IMR-90 (cell line): Measurements from ENCODE around the gene AZU1.

Source experiments
- BHLHE40 ChIP-seq: fragments of 150-350 bp; IDR thresholded peaks from 2 replicates; pipeline ENCODE4 v1.6.1; 2016; ENCODE audit warnings: mild to moderate bottlenecking, low read depth, low read length
- CTCF ChIP-seq: conservative IDR thresholded peaks from 2 replicates; pipeline ENCODE4 v1.5.1; 2012; ENCODE audit warnings: mild to moderate bottlenecking, low read depth, low read length, improper control_type of control experiment
- RAD21 ChIP-seq: IDR thresholded peaks from 2 replicates; pipeline ENCODE4 v1.6.1; 2012; ENCODE audit warnings: low read length, improper control_type of control experiment
- RFX5 ChIP-seq: IDR thresholded peaks from 2 replicates; pipeline ENCODE4 v1.8.0; 2012; ENCODE audit warnings: low read depth, mild to moderate bottlenecking, low read length, moderate library complexity

GRCh38 chr19:778910-779653, 48.6 kb upstream of the AZU1 start:
- TF ChIP-seq BHLHE40 (peak; percentile 23; the same call in 1 of the 2 replicates), RFX5 (no peak), CTCF (no peak), RAD21 (no peak)
